ENCODE measurements around the gene SEMA3B.
"Not testable (repeated sequence)": the region's sequence is repeated elsewhere in the genome, so short reads cannot be mapped to it uniquely, and the experiment has no call there.

The SEMA3B gene

GRCh38 chr3:50302095-50303012 is 33.4 kb downstream of the SEMA3B start:
- TF ChIP-seq ISL1 (CRISPR knock-in tag; IDR thresholded peaks at IDR 0.05) (no peak), ZC3H10 (CRISPR knock-in tag; IDR thresholded peaks at IDR 0.05) (no peak), CREB5 (CRISPR knock-in tag; IDR thresholded peaks at IDR 0.05; ENCODE audit: low read depth) (no peak), TCF4 (CRISPR knock-in tag; IDR thresholded peaks at IDR 0.05; ENCODE audit: borderline replicate concordance) (no peak), BACH2 (CRISPR knock-in tag; IDR thresholded peaks at IDR 0.05; ENCODE audit: borderline replicate concordance) (no peak), CSRNP3 (CRISPR knock-in tag; IDR thresholded peaks at IDR 0.05) (no peak), CSDC2 (CRISPR knock-in tag; IDR thresholded peaks at IDR 0.05) (no peak)
- ATAC-seq = no peak

- ATAC-seq = no peak
Measured at GRCh38 chr3:50303013-50303815, 34.3 kb downstream of the SEMA3B start, which contains the start of gene HYAL1. Gene HYAL1, minus strand, starts transcription at chr3:50303574. Its CDS starts 618 bp downstream, at chr3:50302956.

GRCh38 chr3:50304601-50305000 is 35.7 kb downstream of the SEMA3B start:
- ATAC-seq = no peak
- no peak for TF ChIP-seq CREB5 (CRISPR knock-in tag; IDR thresholded peaks at IDR 0.05; ENCODE audit: low read depth)
- no peak for TF ChIP-seq ZC3H10 (CRISPR knock-in tag; IDR thresholded peaks at IDR 0.05)
- TF ChIP-seq CSRNP3 (CRISPR knock-in tag; IDR thresholded peaks at IDR 0.05) = no peak
- no peak for TF ChIP-seq TSHZ2 (CRISPR knock-in tag; IDR thresholded peaks at IDR 0.05)
- TF ChIP-seq GLIS3 (CRISPR knock-in tag; IDR thresholded peaks at IDR 0.05) = no peak
- no peak for TF ChIP-seq ZNF8 (CRISPR knock-in tag; IDR thresholded peaks at IDR 0.05)
- no peak for TF ChIP-seq TCF4 (CRISPR knock-in tag; IDR thresholded peaks at IDR 0.05; ENCODE audit: borderline replicate concordance)
- no peak for TF ChIP-seq PPARA (CRISPR knock-in tag; IDR thresholded peaks at IDR 0.05; ENCODE audit: borderline replicate concordance)
- TF ChIP-seq PATZ1 (CRISPR knock-in tag; IDR thresholded peaks at IDR 0.05; ENCODE audit: borderline replicate concordance) = no peak

More at GRCh38 chr3:50303013-50303815, 34.3 kb downstream of the SEMA3B start, which contains the start of gene HYAL1:
- no peak for TF ChIP-seq GLIS3 (CRISPR knock-in tag; IDR thresholded peaks at IDR 0.05)
- TF ChIP-seq CSRNP3 (CRISPR knock-in tag; IDR thresholded peaks at IDR 0.05) = no peak
- TF ChIP-seq SNAI2 (CRISPR knock-in tag; IDR thresholded peaks at IDR 0.05) = no peak

GRCh38 chr3:50312041-50312440 is 43.1 kb downstream of the SEMA3B start:
- ATAC-seq = not testable (repeated sequence)
